Endothelial cell of umbilical vein (primary cell): Measurements from ENCODE around the gene MME. TPM values are rescaled to one million over a fixed set of nuclear protein-coding genes. Genes with fewer than 3 reads are reported as not detected.

Experiments
- BruUV-seq: library from RNA; stranded (reverse); fragments of 400-500 nt; replicated peaks from 2 replicates; lab custom pipeline; 2021; lab: Mats Ljungman, UMichigan
- CTCF ChIA-PET: fragments of 300-600, 350-600 bp; sonication (Branson Sonifier 250); formaldehyde crosslinking; loops from one replicate; lab custom pipeline; 2021; ENCODE audit warnings: antibody characterized with exemption, inconsistent platforms; lab: Charles Lee
- POLR2A ChIA-PET: fragments of 300-600, 350-600 bp; sonication (Branson Sonifier 250); formaldehyde crosslinking; loops from one replicate; lab custom pipeline; 2021; ENCODE audit warnings: antibody characterized with exemption, inconsistent platforms; lab: Charles Lee
- DNase-seq: peaks from one replicate; pipeline ENCODE4 v3.0.0-alpha.2; 2011; ENCODE audit warnings: low read depth, low spot score
- FAIRE-seq: peaks from 2 replicates; lab custom pipeline; 2011; peaks lifted over from hg19 to GRCh38; lab: Jason Lieb, UNC
- H2AFZ ChIP-seq: 2 replicates; pipeline ENCODE4 v1.6.0; 2012; ENCODE audit warnings: low read depth, low read length, control low read depth, inconsistent platforms
- H3K27ac ChIP-seq: 2 replicates; pipeline ENCODE4 v1.5.1; 2011; ENCODE audit warnings: low read depth, mild to moderate bottlenecking, control low read depth, low read length, moderate library complexity; ENCODE audit not compliant: insufficient read depth
- H3K27me3 ChIP-seq, 2 experiments: 2 replicates each; pipeline versions ENCODE4 v1.6.0 to v1.6.1; 2011; ENCODE audit warnings: low read length in 2 of 2, mixed read lengths in 1 of 2; ENCODE audit not compliant: control insufficient read depth in 2 of 2, insufficient read depth in 2 of 2
- H3K36me3 ChIP-seq, 2 experiments: 2 replicates in 1 of 2; 3 replicates in 1 of 2; pipeline ENCODE4 v1.5.1; 2011; ENCODE audit warnings: low read length in 2 of 2, mild to moderate bottlenecking in 1 of 2, moderate library complexity in 1 of 2; ENCODE audit not compliant: control insufficient read depth in 2 of 2, insufficient read depth in 2 of 2; ENCODE audit errors: extremely low read depth in 1 of 2
- H3K4me1 ChIP-seq: 3 replicates; pipeline ENCODE4 v1.5.1; 2011; ENCODE audit warnings: mild to moderate bottlenecking, low read length; ENCODE audit not compliant: control insufficient read depth, insufficient read depth; ENCODE audit errors: extremely low read depth
- H3K4me2 ChIP-seq: 2 replicates; pipeline ENCODE4 v1.6.1; 2011; ENCODE audit warnings: low read length, control low read depth, mixed read lengths; ENCODE audit not compliant: insufficient read depth
- H3K4me3 ChIP-seq, 3 experiments: fragments of 200-600 bp in 1 of 3; sonication (generic), shearing (Covaris generic) in 1 of 3; replicated peaks in 1 of 3; 2 replicates each; pipeline ENCODE4 v1.5.1; 2011 to 2016; ENCODE audit warnings: control low read depth in 3 of 3, low read length in 3 of 3, mild to moderate bottlenecking in 2 of 3, inconsistent platforms in 1 of 3, low read depth in 1 of 3, moderate library complexity in 1 of 3; ENCODE audit not compliant: insufficient read depth in 1 of 3
- H3K79me2 ChIP-seq: 2 replicates; pipeline ENCODE4 v1.6.0; 2012; ENCODE audit warnings: low read length, inconsistent platforms; ENCODE audit not compliant: control insufficient read depth, insufficient read depth
- H3K9ac ChIP-seq: replicated peaks from 2 replicates; pipeline ENCODE3; 2011; ENCODE audit warnings: low read length, control low read depth; ENCODE audit not compliant: insufficient read depth; ENCODE audit errors: extremely low read depth
- H3K9me1 ChIP-seq: replicated peaks from 3 replicates; pipeline ENCODE4 v1.6.0; 2011; ENCODE audit warnings: mild to moderate bottlenecking, low read length; ENCODE audit not compliant: control insufficient read depth, insufficient read depth; ENCODE audit errors: extremely low read depth
- H3K9me3 ChIP-seq: replicated peaks from 2 replicates; pipeline ENCODE4 v1.5.1; 2012; ENCODE audit warnings: low read length, inconsistent platforms; ENCODE audit not compliant: control insufficient read depth, insufficient read depth
- H4K20me1 ChIP-seq: replicated peaks from 2 replicates; pipeline ENCODE3; 2011; ENCODE audit warnings: mild to moderate bottlenecking, low read length; ENCODE audit not compliant: control insufficient read depth, insufficient read depth; ENCODE audit errors: extremely low read depth
- CTCF ChIP-seq, 2 donors: IDR thresholded peaks; 1 replicate in 1 of 2; 2 replicates in 1 of 2; pipeline ENCODE4 v1.5.1; 2011; ENCODE audit warnings: low read length in 2 of 2, mild to moderate bottlenecking in 2 of 2, moderate library complexity in 2 of 2, control low read depth in 1 of 2, inconsistent platforms in 1 of 2, low read depth in 1 of 2; ENCODE audit not compliant: insufficient read depth in 1 of 2; ENCODE audit errors: extremely low read depth in 1 of 2
- EZH2 ChIP-seq: IDR thresholded peaks from 2 replicates; pipeline ENCODE4 v1.6.1; 2012; ENCODE audit warnings: borderline replicate concordance, low read depth, mild to moderate bottlenecking, moderate library complexity, low read length, inconsistent platforms; ENCODE audit not compliant: severe bottlenecking
- FOS ChIP-seq: IDR thresholded peaks from 2 replicates; pipeline ENCODE4 v1.6.1; 2011; ENCODE audit warnings: mild to moderate bottlenecking, low read length, moderate library complexity, borderline replicate concordance; ENCODE audit not compliant: insufficient read depth
- GATA2 ChIP-seq: IDR thresholded peaks from 2 replicates; pipeline ENCODE4 v1.7.0; 2011; ENCODE audit warnings: low read depth, mild to moderate bottlenecking, moderate library complexity, mixed read lengths, low read length; ENCODE audit not compliant: insufficient read length, insufficient read depth
- JUN ChIP-seq: IDR thresholded peaks from 2 replicates; pipeline ENCODE4 v1.6.1; 2011; ENCODE audit warnings: borderline replicate concordance, low read depth; ENCODE audit not compliant: insufficient read length, insufficient read depth
- MAX ChIP-seq: IDR thresholded peaks from 2 replicates; pipeline ENCODE4 v1.6.1; 2011; ENCODE audit not compliant: insufficient read depth, insufficient read length
- MYC ChIP-seq: IDR thresholded peaks from one replicate; pipeline ENCODE4 v1.6.1; 2011; ENCODE audit warnings: mild to moderate bottlenecking, low read depth, low read length
- POLR2A ChIP-seq: IDR thresholded peaks from 2 replicates; pipeline ENCODE4 v1.6.1; 2012; ENCODE audit warnings: low read depth, mild to moderate bottlenecking, control low read depth, low read length
- POLR2AphosphoS5 ChIP-seq: IDR thresholded peaks from 2 replicates; pipeline ENCODE4 v1.6.1; 2012; ENCODE audit warnings: low read depth, mild to moderate bottlenecking, control low read depth, low read length, moderate library complexity; ENCODE audit not compliant: insufficient read depth
- dilution Hi-C: fragments of 300-500 bp; cut with MboI; formaldehyde crosslinking; loops from one replicate; pipeline ENCODE4 v1.15.0; 2019; ENCODE audit warnings: low sequenced_read_pairs; ENCODE audit not compliant: extremely low pct_ligation_motif_present
- intact Hi-C: fragments of 100-400 bp; cut with micrococcal nuclease; formaldehyde crosslinking; loops from one replicate; pipeline ENCODE4 v1.10.0; 2022
- polyA plus RNA-seq, 4 experiments: library from polyadenylated mRNA; depleted of rRNA in 3 of 4; stranded (reverse) in 3 of 4; unstranded in 1 of 4; fragments of >200 nt; gene quantifications; 2 replicates each; pipeline versions ENCODE4 v1.2.1 to v1.2.3, GENCODE V29; 2011 to 2012; ENCODE audit warnings: missing spikeins in 1 of 4
- total RNA-seq: library from RNA; stranded (reverse); gene quantifications from 2 replicates; pipeline ENCODE4 v1.2.3, GENCODE V29; 2021

MME gene
- total and polyA plus RNA-seq, 2 donors (not counting 3 experiments of a cell fraction or from before 2014, with no cell fraction given): 6.0 to 10.5 TPM

- Histone ChIP-seq H3K9me1 (no peaks in the 10 kb centered on the region), H3K9ac (peak overlapping the region; percentile 67), H3K27ac (peak overlapping the region; percentile 93), H4K20me1 (no peaks in the 10 kb centered on the region), H3K4me3 (no peak overlapping the region), H3K4me1 (peaks cover 27% of the 10 kb centered on the region), H3K9me3 (no peaks in the 10 kb centered on the region), H3K4me2 (peak overlapping the region; percentile 34), H2AFZ (no peak overlapping the region), H3K79me2 (no peaks in the 10 kb centered on the region), H3K27me3 (no peaks in the 10 kb centered on the region), H3K36me3 (no peaks in the 10 kb centered on the region)
- FAIRE-seq (no peak), DNase-seq (no peak)
- TF ChIP-seq EZH2 (no peak), JUN (no peak), CTCF (IDR thresholded peaks at IDR 0.05; ENCODE audit: extremely low read depth in 1 of 2, insufficient read depth in 1 of 2, low read depth in 1 of 2, low read length in 2 of 2) (no peak), MAX (no peak)
- BruUV-seq: TSS peak; percentile 89
- CTCF ChIA-PET: interaction anchor here (1.4 to 2.1 kb wide), 2 partner anchors 9 to 43 kb away, joined by 4 to 6 read pairs; partner anchors contain the start of gene MME
- POLR2A ChIA-PET: no interaction called here
- intact Hi-C loops: loop anchor here (5.0 kb wide), 1 partner anchor 748 kb away; the partner anchor contains the start of gene DHX36
- dilution Hi-C loops: no loop called here
Measured at GRCh38 chr3:155070316-155070715, 9.8 kb upstream of the MME start.

- FAIRE-seq (peak; percentile 62), DNase-seq (peak; percentile 95)
- intact Hi-C loops: loop anchor here (1.0 to 5.0 kb wide), 2 partner anchors 8 to 749 kb away; partner anchors contain the start of gene DHX36
- Histone ChIP-seq H3K4me2 (peak overlapping the region; percentile 34), H3K9me3 (no peaks in the 10 kb centered on the region), H3K4me3 (no peak overlapping the region), H3K27ac (peak overlapping the region; percentile 93), H2AFZ (peak overlapping the region; percentile 61), H4K20me1 (no peaks in the 10 kb centered on the region), H3K79me2 (no peaks in the 10 kb centered on the region), H3K36me3 (no peaks in the 10 kb centered on the region), H3K4me1 (peaks cover 27% of the 10 kb centered on the region), H3K9ac (peak overlapping the region; percentile 67), H3K27me3 (no peaks in the 10 kb centered on the region), H3K9me1 (no peaks in the 10 kb centered on the region)
- CTCF ChIA-PET: interaction anchor here (1.0 to 1.4 kb wide), 3 partner anchors 9 to 116 kb away, joined by 3 to 6 read pairs (median 4); partner anchors contain the start of gene MME
- TF ChIP-seq MAX (peak; percentile 96), FOS (peak; percentile 94), GATA2 (peak; percentile 88), MYC (peak; percentile 96), JUN (peak; percentile 84), POLR2AphosphoS5 (peak; percentile 77), POLR2A (peak; percentile 28), EZH2 (no peak), CTCF (IDR thresholded peaks at IDR 0.05; ENCODE audit: extremely low read depth in 1 of 2, insufficient read depth in 1 of 2, low read depth in 1 of 2, low read length in 2 of 2) (no peak)
- POLR2A ChIA-PET: no interaction called here
- dilution Hi-C loops: no loop called here
- no TSS peak for BruUV-seq
Measured at GRCh38 chr3:155070932-155071387, 9.2 kb upstream of the MME start.
